NCI-H2196 treated with DMSO at 0.1 percent for 48 hours (cell line): Measurements from ENCODE around the gene THSD7B.
"Not testable (repeated sequence)": the region's sequence is repeated elsewhere in the genome, so short reads cannot be mapped to it uniquely, and the experiment has no call there.

Experiments
- DNase-seq: peaks from one replicate; lab custom pipeline; 2025; ENCODE audit not compliant: unreplicated experiment; lab: John Stamatoyannopoulos, UW

The THSD7B gene

DNA sequence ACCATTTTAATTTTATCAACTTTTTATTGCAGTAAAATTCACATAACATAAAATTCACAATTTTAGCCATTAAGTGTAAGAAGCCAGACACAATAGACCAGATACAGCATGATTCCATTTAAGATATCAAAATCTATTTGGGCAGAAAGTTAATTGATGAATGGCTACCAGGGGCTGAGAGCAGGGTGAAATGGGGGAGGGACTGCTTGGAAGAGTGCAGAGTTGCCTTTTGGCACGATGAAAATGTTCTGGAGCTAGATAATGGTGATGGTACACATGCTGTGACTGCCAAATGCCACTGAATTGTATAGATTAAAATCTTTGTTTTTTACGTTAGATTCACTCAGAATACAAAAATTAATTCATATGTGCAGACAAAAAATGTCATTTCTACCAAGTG is 909.6 kb downstream of the THSD7B start:
- no peak for DNase-seq

DNA sequence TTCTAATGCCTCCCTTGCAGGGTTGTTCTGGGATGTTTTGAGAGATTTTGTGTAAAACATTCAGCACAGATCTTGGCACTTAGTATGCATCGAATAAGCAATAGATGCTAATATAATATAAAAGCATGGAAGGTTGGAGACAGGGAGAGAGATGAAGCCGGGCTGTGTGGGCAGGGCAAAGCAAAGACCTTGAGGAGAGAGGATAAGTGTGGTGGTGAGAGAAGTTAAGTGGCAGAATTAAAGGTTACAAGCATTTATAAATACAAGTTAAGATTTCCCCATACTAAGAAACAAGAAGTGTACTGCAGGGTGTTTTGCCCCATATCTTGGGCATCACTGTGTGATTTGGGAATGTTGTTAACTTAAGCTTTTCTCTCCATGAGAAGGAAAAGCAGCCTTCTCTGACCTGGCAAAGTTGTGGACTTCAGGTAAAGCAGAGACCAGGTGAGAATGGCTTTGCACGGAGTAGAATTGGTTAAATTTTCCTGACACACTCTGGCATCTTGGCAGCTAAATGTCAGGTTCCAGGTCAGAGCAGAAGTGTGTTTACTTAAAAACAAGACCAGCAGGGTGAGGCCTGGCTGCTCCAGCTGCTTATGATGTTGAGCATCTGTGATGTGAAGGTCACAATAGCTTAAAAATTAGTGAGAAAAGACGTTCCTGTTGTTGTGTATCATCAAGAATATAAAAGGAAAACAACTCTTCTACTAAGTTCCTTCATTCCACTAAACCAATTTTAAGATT is 910.4 kb downstream of the THSD7B start:
- DNase-seq, result no peak

DNA sequence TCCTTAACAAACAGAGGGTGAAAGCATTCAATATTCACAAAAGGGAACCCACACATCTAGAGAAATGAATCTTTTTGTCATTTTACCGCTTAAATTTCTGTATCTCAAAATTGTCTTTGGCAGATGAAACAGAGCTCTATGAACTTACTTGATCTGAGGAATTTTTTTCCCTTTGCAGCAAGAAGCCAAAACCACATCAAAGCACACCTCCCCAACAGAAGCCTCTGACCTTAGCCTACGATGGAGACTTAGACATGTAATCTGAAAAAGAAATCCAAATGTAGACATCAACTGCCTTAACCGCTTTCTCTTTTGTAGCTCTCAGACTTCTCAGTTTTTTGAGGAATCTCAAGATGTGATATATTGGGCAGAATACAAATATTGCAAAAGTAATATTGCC is 911.0 kb downstream of the THSD7B start:
- DNase-seq, result no peak

DNA sequence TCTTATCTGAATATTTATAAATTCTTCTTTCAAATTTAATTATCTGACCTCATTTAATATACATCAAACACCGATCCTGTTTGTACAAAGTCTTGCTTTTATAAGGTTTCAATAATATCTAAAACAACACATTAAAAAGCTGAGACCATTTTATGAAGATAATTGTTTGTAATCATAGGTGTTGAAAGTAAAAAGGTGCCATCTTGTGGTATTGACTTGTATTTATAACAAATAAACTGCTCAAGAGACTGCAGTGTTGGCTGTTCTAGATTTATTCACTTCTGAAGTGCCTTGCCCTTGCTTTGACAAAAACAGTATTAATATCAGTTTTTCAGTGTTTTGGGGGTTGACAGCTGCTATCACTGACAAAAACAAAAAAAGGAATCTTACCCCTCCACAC is 912.1 kb downstream of the THSD7B start:
- no peak for DNase-seq

DNA sequence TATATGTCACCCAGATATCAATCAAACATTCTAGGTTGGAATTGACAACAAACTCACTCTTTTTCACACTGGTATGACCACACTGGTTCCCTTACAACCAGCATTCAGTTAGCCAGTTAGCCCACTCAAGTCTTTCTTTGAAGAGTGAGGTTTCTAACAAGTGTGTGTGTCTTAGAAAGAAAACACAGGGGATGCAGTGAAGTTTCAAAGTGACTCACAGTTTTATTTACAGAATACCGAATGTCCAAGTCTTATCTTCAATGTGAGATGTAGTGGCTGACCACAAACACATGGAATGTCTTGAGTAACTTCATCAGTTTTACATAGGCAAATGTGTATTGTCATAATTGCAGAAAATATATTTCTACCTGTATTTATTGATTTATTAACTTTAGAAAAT is 924.2 kb downstream of the THSD7B start:
- DNase-seq, result no peak

DNA sequence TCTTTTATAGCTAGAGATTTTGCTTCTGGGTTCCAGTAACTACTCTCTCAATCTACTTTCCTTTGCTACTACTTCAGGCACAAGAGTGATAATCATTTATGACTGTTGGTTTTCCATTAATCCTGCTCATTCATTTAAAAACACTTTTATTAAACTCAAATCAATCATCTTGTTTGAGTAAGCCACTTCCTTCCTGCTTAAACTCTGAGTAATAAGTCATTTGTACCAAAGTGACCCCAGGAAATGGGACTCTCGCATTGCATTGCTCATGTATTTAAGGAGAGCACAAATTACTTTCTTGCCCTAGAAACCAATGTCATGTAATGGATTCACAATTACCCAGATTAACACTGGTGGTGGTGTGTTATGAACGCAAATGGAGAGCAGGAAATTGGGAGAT is 928.2 kb downstream of the THSD7B start:
- DNase-seq, result no peak

GRCh38 chr2:137696916-137697315 is 931.6 kb downstream of the THSD7B start:
- DNase-seq, result no peak

DNA sequence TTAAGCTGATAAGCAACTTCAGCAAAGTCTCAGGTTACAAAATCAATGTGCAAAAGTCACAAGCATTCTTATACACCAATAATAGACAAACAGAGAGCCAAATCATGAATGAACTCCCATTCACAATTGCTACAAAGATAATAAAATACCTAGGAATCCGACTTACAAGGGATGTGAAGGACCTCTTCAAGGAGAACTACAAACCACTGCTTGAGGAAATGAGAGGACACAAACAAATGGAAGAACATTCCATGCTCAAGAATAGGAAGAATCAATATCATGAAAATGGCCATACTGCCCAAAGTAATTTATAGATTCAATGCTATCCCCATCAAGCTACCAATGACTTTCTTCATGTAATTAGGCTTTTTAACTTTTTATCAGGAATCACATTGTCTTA is 934.9 kb downstream of the THSD7B start:
- DNase-seq, result not testable (repeated sequence)

GRCh38 chr2:137700681-137701080 is 935.3 kb downstream of the THSD7B start:
- no peak for DNase-seq

DNA sequence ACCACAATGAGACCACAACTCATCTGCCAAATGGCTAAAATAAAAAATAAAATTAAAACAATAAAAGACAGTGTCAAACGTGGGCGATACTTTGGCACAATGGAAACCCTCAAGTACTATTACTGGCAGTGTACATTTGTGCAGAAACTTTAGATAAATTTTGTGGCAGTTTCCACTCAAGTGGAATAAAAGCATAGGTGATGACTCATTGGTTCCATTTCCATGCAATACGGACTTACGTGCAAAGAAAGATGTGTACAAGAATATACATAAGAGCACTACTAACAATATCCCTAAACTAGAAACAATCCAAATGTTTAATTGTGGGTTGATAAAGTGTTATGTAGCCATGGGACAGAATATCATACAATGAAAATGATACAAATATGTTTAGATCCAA is 940.0 kb downstream of the THSD7B start:
- DNase-seq, result no peak

- no peak for DNase-seq
Observed at GRCh38 chr2:137706786-137707613, 941.7 kb downstream of the THSD7B start.

DNA sequence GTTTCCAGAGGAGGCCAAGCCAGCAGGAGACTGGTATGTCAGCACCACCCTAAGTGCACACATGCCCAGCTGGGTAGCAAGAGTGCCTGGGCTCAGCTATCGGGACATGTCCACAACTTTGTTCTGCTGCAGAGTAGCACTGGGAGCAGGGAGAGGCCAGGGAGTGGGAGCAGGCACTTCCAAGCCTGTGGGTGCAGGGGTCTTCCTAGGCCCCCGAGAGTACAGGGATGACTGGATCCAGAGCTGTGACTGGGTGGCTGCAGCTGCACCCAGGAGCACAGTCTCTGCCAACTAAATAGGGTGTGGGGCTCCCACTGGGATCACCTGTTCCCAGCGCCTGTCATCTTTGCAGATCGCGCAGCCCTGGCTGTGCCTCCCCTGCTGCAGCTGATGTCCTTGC is 943.0 kb downstream of the THSD7B start:
- DNase-seq, result no peak

- DNase-seq, result no peak
Observed at GRCh38 chr2:137715731-137716191, 950.4 kb downstream of the THSD7B start.

- no peak for DNase-seq
Observed at GRCh38 chr2:137718786-137719185, 953.4 kb downstream of the THSD7B start.

- no peak for DNase-seq
Observed at GRCh38 chr2:137721733-137722132, 956.4 kb downstream of the THSD7B start.

- no peak for DNase-seq
Observed at GRCh38 chr2:137724912-137725311, 959.6 kb downstream of the THSD7B start.
